WTC11 (cell line): ENCODE data around the gene FASN.

ENCODE experiments used
- JAZF1 ChIP-seq: fragments of 250-450 bp; sonication (Bioruptor Pico); IDR thresholded peaks from 2 replicates; pipeline ENCODE4 v1.9.0; 2021; ENCODE audit warnings: moderate library complexity, mild to moderate bottlenecking, inconsistent platforms
- SP1 ChIP-seq: sonication (generic); formaldehyde crosslinking; conservative IDR thresholded peaks from 2 replicates; pipeline ENCODE4 v1.8.1; 2022; ENCODE audit warnings: missing genetic modification reagents
- ZNF232 ChIP-seq: sonication (generic); formaldehyde crosslinking; IDR thresholded peaks from 2 replicates; pipeline ENCODE4 v1.8.0; 2022; ENCODE audit warnings: mild to moderate bottlenecking, missing genetic modification reagents
- TF ChIP-seq, protein P1 (sequence below): sonication (generic); formaldehyde crosslinking; IDR thresholded peaks from 2 replicates; pipeline ENCODE4 v1.8.1; 2022; ENCODE audit warnings: low read depth, mild to moderate bottlenecking, moderate library complexity, missing genetic modification reagents, borderline replicate concordance
- TF ChIP-seq, protein P2 (sequence below): sonication (generic); formaldehyde crosslinking; IDR thresholded peaks from 2 replicates; pipeline ENCODE4 v1.8.0; 2023; ENCODE audit warnings: missing genetic modification reagents
- TF ChIP-seq, protein P3 (sequence below): fragments of 200-600 bp; IDR thresholded peaks from 2 replicates; pipeline ENCODE4 v1.8.0; 2022; ENCODE audit warnings: antibody characterized with exemption
- TF ChIP-seq, protein P4 (sequence below): sonication (generic); formaldehyde crosslinking; IDR thresholded peaks from 2 replicates; pipeline ENCODE4 v1.8.1; 2023; ENCODE audit warnings: mild to moderate bottlenecking, missing genetic modification reagents, borderline replicate concordance
- TF ChIP-seq, protein P5 (sequence below): sonication (generic); formaldehyde crosslinking; IDR thresholded peaks from 2 replicates; pipeline ENCODE4 v1.8.0; 2022; ENCODE audit warnings: mild to moderate bottlenecking, missing genetic modification reagents
- TF ChIP-seq, protein P6 (sequence below): sonication (generic); formaldehyde crosslinking; IDR thresholded peaks from 2 replicates; pipeline ENCODE4 v1.8.1; 2022; ENCODE audit warnings: mild to moderate bottlenecking, missing genetic modification reagents, moderate library complexity, borderline replicate concordance
- TF ChIP-seq, protein P7 (sequence below): sonication (generic); formaldehyde crosslinking; IDR thresholded peaks from 2 replicates; pipeline ENCODE4 v1.8.0; 2022; ENCODE audit warnings: mild to moderate bottlenecking, missing genetic modification reagents
- TF ChIP-seq, protein P8 (sequence below): sonication (generic); formaldehyde crosslinking; IDR thresholded peaks from 2 replicates; pipeline ENCODE4 v1.8.1; 2023; ENCODE audit warnings: mild to moderate bottlenecking, missing genetic modification reagents, moderate library complexity

DNA sequence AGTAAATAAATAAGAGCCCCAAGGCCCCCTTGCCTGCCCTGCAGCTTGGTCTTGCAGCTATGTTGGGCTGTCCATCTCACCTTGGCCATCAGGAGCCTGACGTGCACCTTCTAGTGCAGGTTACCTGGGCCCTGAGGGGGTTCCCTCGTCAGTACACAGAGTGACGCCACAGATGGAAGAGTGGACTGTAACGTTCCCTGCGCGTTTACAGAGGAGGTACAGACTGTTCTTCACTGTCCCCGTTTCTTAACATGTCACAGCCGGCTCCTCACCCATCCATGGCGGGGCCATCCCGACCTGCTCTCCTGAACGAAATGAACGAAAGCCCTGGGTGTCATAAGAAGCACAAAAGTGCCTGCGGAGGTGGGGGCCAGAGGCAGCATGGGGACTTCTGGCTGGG is 15.9 kb upstream of the FASN start:
- TF ChIP-seq JAZF1 (CRISPR knock-in tag) (no peak), ZNF232 (no peak), SP1 (no peak)
- TF ChIP-seq, protein P1, sequence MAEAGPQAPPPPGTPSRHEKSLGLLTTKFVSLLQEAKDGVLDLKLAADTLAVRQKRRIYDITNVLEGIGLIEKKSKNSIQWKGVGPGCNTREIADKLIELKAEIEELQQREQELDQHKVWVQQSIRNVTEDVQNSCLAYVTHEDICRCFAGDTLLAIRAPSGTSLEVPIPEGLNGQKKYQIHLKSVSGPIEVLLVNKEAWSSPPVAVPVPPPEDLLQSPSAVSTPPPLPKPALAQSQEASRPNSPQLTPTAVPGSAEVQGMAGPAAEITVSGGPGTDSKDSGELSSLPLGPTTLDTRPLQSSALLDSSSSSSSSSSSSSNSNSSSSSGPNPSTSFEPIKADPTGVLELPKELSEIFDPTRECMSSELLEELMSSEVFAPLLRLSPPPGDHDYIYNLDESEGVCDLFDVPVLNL (CRISPR knock-in tag) = no peak
- TF ChIP-seq, protein P2, sequence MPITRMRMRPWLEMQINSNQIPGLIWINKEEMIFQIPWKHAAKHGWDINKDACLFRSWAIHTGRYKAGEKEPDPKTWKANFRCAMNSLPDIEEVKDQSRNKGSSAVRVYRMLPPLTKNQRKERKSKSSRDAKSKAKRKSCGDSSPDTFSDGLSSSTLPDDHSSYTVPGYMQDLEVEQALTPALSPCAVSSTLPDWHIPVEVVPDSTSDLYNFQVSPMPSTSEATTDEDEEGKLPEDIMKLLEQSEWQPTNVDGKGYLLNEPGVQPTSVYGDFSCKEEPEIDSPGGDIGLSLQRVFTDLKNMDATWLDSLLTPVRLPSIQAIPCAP (CRISPR knock-in tag) = no peak
- TF ChIP-seq, protein P3, sequence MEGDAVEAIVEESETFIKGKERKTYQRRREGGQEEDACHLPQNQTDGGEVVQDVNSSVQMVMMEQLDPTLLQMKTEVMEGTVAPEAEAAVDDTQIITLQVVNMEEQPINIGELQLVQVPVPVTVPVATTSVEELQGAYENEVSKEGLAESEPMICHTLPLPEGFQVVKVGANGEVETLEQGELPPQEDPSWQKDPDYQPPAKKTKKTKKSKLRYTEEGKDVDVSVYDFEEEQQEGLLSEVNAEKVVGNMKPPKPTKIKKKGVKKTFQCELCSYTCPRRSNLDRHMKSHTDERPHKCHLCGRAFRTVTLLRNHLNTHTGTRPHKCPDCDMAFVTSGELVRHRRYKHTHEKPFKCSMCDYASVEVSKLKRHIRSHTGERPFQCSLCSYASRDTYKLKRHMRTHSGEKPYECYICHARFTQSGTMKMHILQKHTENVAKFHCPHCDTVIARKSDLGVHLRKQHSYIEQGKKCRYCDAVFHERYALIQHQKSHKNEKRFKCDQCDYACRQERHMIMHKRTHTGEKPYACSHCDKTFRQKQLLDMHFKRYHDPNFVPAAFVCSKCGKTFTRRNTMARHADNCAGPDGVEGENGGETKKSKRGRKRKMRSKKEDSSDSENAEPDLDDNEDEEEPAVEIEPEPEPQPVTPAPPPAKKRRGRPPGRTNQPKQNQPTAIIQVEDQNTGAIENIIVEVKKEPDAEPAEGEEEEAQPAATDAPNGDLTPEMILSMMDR = no peak
- TF ChIP-seq, protein P4, sequence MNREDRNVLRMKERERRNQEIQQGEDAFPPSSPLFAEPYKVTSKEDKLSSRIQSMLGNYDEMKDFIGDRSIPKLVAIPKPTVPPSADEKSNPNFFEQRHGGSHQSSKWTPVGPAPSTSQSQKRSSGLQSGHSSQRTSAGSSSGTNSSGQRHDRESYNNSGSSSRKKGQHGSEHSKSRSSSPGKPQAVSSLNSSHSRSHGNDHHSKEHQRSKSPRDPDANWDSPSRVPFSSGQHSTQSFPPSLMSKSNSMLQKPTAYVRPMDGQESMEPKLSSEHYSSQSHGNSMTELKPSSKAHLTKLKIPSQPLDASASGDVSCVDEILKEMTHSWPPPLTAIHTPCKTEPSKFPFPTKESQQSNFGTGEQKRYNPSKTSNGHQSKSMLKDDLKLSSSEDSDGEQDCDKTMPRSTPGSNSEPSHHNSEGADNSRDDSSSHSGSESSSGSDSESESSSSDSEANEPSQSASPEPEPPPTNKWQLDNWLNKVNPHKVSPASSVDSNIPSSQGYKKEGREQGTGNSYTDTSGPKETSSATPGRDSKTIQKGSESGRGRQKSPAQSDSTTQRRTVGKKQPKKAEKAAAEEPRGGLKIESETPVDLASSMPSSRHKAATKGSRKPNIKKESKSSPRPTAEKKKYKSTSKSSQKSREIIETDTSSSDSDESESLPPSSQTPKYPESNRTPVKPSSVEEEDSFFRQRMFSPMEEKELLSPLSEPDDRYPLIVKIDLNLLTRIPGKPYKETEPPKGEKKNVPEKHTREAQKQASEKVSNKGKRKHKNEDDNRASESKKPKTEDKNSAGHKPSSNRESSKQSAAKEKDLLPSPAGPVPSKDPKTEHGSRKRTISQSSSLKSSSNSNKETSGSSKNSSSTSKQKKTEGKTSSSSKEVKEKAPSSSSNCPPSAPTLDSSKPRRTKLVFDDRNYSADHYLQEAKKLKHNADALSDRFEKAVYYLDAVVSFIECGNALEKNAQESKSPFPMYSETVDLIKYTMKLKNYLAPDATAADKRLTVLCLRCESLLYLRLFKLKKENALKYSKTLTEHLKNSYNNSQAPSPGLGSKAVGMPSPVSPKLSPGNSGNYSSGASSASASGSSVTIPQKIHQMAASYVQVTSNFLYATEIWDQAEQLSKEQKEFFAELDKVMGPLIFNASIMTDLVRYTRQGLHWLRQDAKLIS (CRISPR knock-in tag) = no peak
- TF ChIP-seq, protein P5, sequence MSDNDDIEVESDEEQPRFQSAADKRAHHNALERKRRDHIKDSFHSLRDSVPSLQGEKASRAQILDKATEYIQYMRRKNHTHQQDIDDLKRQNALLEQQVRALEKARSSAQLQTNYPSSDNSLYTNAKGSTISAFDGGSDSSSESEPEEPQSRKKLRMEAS (CRISPR knock-in tag) = no peak
- TF ChIP-seq, protein P6, sequence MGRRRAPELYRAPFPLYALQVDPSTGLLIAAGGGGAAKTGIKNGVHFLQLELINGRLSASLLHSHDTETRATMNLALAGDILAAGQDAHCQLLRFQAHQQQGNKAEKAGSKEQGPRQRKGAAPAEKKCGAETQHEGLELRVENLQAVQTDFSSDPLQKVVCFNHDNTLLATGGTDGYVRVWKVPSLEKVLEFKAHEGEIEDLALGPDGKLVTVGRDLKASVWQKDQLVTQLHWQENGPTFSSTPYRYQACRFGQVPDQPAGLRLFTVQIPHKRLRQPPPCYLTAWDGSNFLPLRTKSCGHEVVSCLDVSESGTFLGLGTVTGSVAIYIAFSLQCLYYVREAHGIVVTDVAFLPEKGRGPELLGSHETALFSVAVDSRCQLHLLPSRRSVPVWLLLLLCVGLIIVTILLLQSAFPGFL (CRISPR knock-in tag) = no peak
- TF ChIP-seq, protein P7, sequence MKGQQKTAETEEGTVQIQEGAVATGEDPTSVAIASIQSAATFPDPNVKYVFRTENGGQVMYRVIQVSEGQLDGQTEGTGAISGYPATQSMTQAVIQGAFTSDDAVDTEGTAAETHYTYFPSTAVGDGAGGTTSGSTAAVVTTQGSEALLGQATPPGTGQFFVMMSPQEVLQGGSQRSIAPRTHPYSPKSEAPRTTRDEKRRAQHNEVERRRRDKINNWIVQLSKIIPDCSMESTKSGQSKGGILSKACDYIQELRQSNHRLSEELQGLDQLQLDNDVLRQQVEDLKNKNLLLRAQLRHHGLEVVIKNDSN (CRISPR knock-in tag) = no peak
- TF ChIP-seq, protein P8, sequence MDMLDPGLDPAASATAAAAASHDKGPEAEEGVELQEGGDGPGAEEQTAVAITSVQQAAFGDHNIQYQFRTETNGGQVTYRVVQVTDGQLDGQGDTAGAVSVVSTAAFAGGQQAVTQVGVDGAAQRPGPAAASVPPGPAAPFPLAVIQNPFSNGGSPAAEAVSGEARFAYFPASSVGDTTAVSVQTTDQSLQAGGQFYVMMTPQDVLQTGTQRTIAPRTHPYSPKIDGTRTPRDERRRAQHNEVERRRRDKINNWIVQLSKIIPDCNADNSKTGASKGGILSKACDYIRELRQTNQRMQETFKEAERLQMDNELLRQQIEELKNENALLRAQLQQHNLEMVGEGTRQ (CRISPR knock-in tag) = no peak
